Keratinocyte (primary cell): ENCODE measurements around the gene GADD45B. TPM values are rescaled to one million over a fixed set of nuclear protein-coding genes. Genes with fewer than 3 reads are reported as not detected.

Source experiments
- DNase-seq: peaks from one replicate; pipeline ENCODE4 v3.0.0-alpha.2; 2011; ENCODE audit warnings: low read depth, missing footprints, low spot score
- FAIRE-seq: peaks from 2 replicates; lab custom pipeline; 2011; peaks lifted over from hg19 to GRCh38; lab: Jason Lieb, UNC
- H2AFZ ChIP-seq: 2 replicates; pipeline ENCODE4 v1.6.0; 2012; ENCODE audit warnings: low read length, control low read depth, inconsistent platforms; ENCODE audit not compliant: control insufficient read depth
- H3K27ac ChIP-seq: 2 replicates; pipeline ENCODE4 v1.5.1; 2011; ENCODE audit warnings: low read length; ENCODE audit not compliant: control insufficient read depth, insufficient read depth
- H3K27me3 ChIP-seq: 3 replicates; pipeline ENCODE4 v1.6.0; 2011; ENCODE audit warnings: low read length; ENCODE audit not compliant: control insufficient read depth, insufficient read depth; ENCODE audit errors: extremely low read depth
- H3K36me3 ChIP-seq, 2 experiments: 2 replicates in 1 of 2; 3 replicates in 1 of 2; pipeline ENCODE4 v1.5.1; 2011; ENCODE audit warnings: low read length in 2 of 2, mild to moderate bottlenecking in 1 of 2; ENCODE audit not compliant: control insufficient read depth in 2 of 2, insufficient read depth in 2 of 2; ENCODE audit errors: extremely low read depth in 1 of 2
- H3K4me1 ChIP-seq: 3 replicates; pipeline ENCODE4 v1.5.1; 2011; ENCODE audit warnings: low read length; ENCODE audit not compliant: control insufficient read depth, insufficient read depth; ENCODE audit errors: extremely low read depth
- H3K4me2 ChIP-seq: 3 replicates; pipeline ENCODE4 v1.6.0; 2011; ENCODE audit warnings: low read depth, low read length; ENCODE audit not compliant: control insufficient read depth, insufficient read depth; ENCODE audit errors: extremely low read depth
- H3K4me3 ChIP-seq, 3 experiments: fragments of 200-600 bp in 1 of 3; sonication (generic) in 1 of 3; 2 replicates in 2 of 3; 3 replicates in 1 of 3; pipeline ENCODE4 v1.5.1; 2011 to 2016; ENCODE audit warnings: low read length in 3 of 3, mild to moderate bottlenecking in 3 of 3, control low read depth in 2 of 3, inconsistent platforms in 1 of 3, low read depth in 1 of 3, mixed read lengths in 1 of 3, mixed run types in 1 of 3, moderate library complexity in 1 of 3; ENCODE audit not compliant: control insufficient read depth in 2 of 3, insufficient read depth in 2 of 3; ENCODE audit errors: extremely low read depth in 1 of 3
- H3K79me2 ChIP-seq: 2 replicates; pipeline ENCODE4 v1.6.0; 2012; ENCODE audit warnings: low read length; ENCODE audit not compliant: control insufficient read depth, insufficient read depth
- H3K9ac ChIP-seq: 3 replicates; pipeline ENCODE4 v1.6.0; 2011; ENCODE audit warnings: low read length; ENCODE audit not compliant: control insufficient read depth, insufficient read depth; ENCODE audit errors: extremely low read depth
- H3K9me1 ChIP-seq: 3 replicates; pipeline ENCODE4 v1.6.0; 2011; ENCODE audit warnings: low read length; ENCODE audit not compliant: control insufficient read depth, insufficient read depth; ENCODE audit errors: extremely low read depth
- H3K9me3 ChIP-seq: 2 replicates; pipeline ENCODE4 v1.5.1; 2012; ENCODE audit warnings: low read depth, low read length; ENCODE audit not compliant: control insufficient read depth
- H4K20me1 ChIP-seq: 3 replicates; pipeline ENCODE4 v1.6.0; 2011; ENCODE audit warnings: low read length; ENCODE audit not compliant: control insufficient read depth, insufficient read depth; ENCODE audit errors: extremely low read depth
- CTCF ChIP-seq, 3 experiments: IDR thresholded peaks in 1 of 3; conservative IDR thresholded peaks in 1 of 3; optimal IDR thresholded peaks in 1 of 3; 2 replicates in 2 of 3; 3 replicates in 1 of 3; pipeline versions ENCODE3 to v1.5.1; 2011; ENCODE audit warnings: low read length in 3 of 3, mild to moderate bottlenecking in 3 of 3, moderate library complexity in 2 of 3, control low read depth in 1 of 3, inconsistent platforms in 1 of 3; ENCODE audit not compliant: insufficient read depth in 2 of 3; ENCODE audit errors: extremely low read depth in 1 of 3
- EZH2 ChIP-seq: IDR thresholded peaks from one replicate; pipeline ENCODE4 v1.6.1; 2012; ENCODE audit warnings: inconsistent platforms, mild to moderate bottlenecking, low read length, moderate library complexity
- dilution Hi-C: fragments of 300-500 bp; cut with MboI; formaldehyde crosslinking; loops from one replicate; pipeline ENCODE4 v1.7.0; 2020; ENCODE audit warnings: low sequenced_read_pairs; ENCODE audit not compliant: extremely low pct_ligation_motif_present
- polyA plus RNA-seq, 5 experiments: library from polyadenylated mRNA; depleted of rRNA in 3 of 5; stranded (reverse) in 3 of 5; stranded (forward) in 1 of 5; unstranded in 1 of 5; fragments of >200 nt; gene quantifications; 1 replicate in 1 of 5; 2 replicates in 3 of 5; 3 replicates in 1 of 5; pipeline versions ENCODE4 v1.2.1 to v1.2.3, GENCODE V29; 2011 to 2012; ENCODE audit warnings: missing spikeins in 2 of 5, low read depth in 1 of 5, low replicate concordance in 1 of 5

GADD45B gene
- polyA plus RNA-seq, 1 donor (not counting 4 experiments of a cell fraction or from before 2014, with no cell fraction given), result 20.6 TPM

GRCh38 chr19:2494447-2495129 lies 18.7 kb downstream of the GADD45B start:
- H3K27ac ChIP-seq, result no peak overlapping the region
- H3K9ac ChIP-seq, result peak overlapping the region; percentile 54
- dilution Hi-C loops, result no loop called here
- FAIRE-seq, result no peak
- DNase-seq, result no peak
- H2AFZ ChIP-seq, result peak overlapping the region; percentile 65
- no peaks in the 10 kb centered on the region for H3K79me2 ChIP-seq
- TF ChIP-seq EZH2, result no peak
- TF ChIP-seq CTCF (optimal IDR thresholded peaks at IDR 0.05 in 1 of 3, IDR thresholded peaks at IDR 0.05 in 1 of 3, conservative IDR thresholded peaks at IDR 0.05 in 1 of 3; ENCODE audit: extremely low read depth in 1 of 3, insufficient read depth in 2 of 3, low read length in 3 of 3), result no peak
- H3K4me3 ChIP-seq, result peak overlapping the region; percentile 21 to 71 (median 62)
- no peaks in the 10 kb centered on the region for H3K36me3 ChIP-seq
- peaks cover 7% of the 10 kb centered on the region for H4K20me1 ChIP-seq
- peak overlapping the region; percentile 93 for H3K4me2 ChIP-seq
- H3K27me3 ChIP-seq, result peaks cover 4% of the 10 kb centered on the region
- H3K9me1 ChIP-seq, result no peaks in the 10 kb centered on the region
- H3K9me3 ChIP-seq, result no peaks in the 10 kb centered on the region
- H3K4me1 ChIP-seq, result peaks cover 48% of the 10 kb centered on the region

- peak overlapping the region; percentile 47 for H2AFZ ChIP-seq
- FAIRE-seq, result no peak
Observed at GRCh38 chr19:2495130-2495641, 19.3 kb downstream of the GADD45B start.

More at GRCh38 chr19:2495130-2495641, 19.3 kb downstream of the GADD45B start:
- Histone ChIP-seq H3K9me3 (no peaks in the 10 kb centered on the region), H3K9me1 (no peaks in the 10 kb centered on the region), H3K4me3 (peak overlapping the region; percentile 21 to 71 (median 62)), H3K4me2 (peak overlapping the region; percentile 93), H3K79me2 (no peaks in the 10 kb centered on the region), H3K4me1 (peaks cover 47% of the 10 kb centered on the region), H3K9ac (peak overlapping the region; percentile 54), H4K20me1 (peaks cover 7% of the 10 kb centered on the region), H3K27me3 (no peaks in the 10 kb centered on the region), H3K27ac (no peak overlapping the region), H3K36me3 (no peaks in the 10 kb centered on the region)
- no peak for DNase-seq
- TF ChIP-seq CTCF (optimal IDR thresholded peaks at IDR 0.05 in 1 of 3, IDR thresholded peaks at IDR 0.05 in 1 of 3, conservative IDR thresholded peaks at IDR 0.05 in 1 of 3; ENCODE audit: extremely low read depth in 1 of 3, insufficient read depth in 2 of 3, low read length in 3 of 3) (no peak), EZH2 (no peak)
- dilution Hi-C loops, result no loop called here
